GM19025 (cell line): ENCODE measurements around the gene LYRM9.
"Not testable (repeated sequence)": the region's sequence is repeated elsewhere in the genome, so short reads cannot be mapped to it uniquely, and the experiment has no call there.

ENCODE experiments used
- ATAC-seq: cut with Tn5 transposase; IDR thresholded peaks from one replicate; pipeline ENCODE4 v1.9.1; 2021; ENCODE audit warnings: mild to moderate bottlenecking, low read depth, moderate library complexity; ENCODE audit not compliant: unreplicated experiment

The LYRM9 gene

DNA sequence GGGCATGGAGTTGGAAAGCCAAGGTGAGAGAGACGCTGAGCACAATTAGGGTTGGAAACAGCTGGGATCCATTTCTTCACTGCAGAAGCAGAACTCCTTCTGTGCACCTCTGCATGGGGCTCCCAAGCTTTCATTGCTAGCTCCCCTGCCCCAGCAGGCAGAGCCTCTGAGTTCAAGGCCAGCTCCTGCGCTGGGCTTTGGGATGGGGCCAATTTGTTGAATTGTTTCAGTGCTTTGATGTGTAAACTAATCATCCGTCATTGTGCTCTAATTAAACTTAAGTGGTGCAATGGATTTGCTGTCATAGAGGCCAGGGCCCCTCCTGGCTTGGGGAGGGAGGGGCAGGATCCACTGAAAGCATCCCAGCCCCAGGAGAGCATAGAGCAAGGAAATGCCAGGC lies 13.5 kb upstream of the LYRM9 start:
- ATAC-seq: no peak

DNA sequence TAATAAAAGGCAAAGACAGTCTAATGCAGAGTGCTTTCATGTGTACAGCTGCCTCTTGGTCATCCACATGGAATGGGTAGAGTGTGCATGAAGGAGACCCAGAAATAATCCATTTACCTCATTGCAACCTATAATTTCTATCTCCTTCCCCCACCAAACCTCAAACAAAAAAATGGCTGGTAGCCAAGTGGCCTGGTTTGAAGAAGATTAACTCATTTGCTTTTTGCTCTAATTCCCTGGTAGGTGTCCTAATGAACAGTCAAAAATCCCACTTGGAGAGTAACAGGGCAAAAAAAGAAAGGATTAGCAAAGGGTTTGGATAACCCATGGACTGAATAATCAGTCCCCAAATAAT lies 13.0 kb upstream of the LYRM9 start:
- no peak for ATAC-seq

DNA sequence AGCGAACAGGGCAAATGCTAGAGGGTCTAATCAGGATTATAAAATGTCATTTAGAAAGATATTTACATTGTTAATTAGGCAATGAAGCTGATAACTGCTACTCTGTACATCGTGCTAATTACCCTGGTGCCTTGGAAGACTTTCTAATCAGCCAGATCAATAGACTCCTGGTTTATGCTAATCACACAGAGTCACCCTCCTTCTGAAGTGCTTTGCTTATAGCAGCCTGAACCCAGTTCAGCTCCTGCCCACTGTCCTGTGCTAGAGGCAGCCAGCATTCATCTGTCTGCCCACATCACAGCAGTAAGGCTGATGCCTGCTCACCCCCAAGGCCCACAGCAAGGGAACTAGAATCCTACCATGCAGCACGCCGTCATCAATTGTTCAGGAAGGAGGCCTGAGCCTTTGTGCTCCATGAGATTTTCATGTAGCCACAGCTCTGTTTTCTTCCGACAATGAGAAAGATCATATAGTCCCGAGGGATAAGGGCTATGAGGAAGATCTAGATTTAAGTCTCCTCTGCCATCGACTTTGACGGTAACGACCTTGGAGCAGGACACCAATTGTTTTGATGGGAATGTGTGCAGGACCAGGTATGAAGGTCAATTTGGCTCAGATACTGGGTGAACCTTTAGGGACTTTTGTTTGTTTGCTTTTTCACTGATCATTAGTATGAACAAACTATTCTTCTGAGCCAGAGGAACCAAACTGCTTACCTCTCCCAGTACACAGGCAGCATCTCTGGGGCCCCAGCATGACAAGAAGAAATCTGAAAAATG lies 12.5 kb upstream of the LYRM9 start:
- no peak for ATAC-seq

DNA sequence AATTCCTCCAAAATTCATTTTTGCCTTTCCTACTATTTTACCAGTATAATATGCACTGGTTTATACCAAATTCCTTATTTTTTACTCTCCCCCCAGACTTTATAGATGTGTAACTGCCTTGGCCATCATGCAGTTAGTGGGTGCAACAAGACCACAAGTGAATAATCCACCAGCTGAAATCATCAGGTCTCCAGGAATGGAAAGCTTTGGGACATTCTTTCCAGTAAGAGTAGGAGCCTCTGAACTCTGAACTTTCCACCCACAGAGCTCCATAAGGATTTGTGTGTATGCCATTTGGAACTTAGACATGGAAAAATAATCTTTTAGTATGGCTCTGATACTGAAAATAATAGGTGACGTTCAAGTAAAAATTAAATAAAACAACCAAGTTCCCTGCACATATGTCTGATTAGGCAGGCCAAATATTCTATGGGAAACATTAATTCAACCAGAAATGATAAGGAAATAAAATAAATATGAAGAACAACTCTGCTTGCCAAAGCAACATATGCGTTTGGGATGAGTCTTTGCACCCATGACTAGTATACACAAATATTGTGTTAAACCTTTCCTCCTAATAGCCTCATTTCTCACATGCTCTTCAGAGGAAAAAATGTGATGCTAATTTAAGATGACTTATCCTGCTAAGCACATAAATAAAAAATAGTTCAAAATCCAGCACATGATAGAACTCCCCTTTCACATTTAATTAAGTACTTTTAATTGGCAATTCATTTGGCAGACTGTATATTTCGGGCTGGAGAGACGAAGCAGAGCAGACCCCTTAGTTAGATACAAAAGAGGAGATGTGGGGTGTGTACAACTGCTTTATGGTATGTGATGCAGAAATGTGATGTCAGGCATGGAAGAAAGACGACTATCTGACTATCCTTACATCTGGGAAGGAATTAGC lies 11.6 kb upstream of the LYRM9 start:
- ATAC-seq: no peak

DNA sequence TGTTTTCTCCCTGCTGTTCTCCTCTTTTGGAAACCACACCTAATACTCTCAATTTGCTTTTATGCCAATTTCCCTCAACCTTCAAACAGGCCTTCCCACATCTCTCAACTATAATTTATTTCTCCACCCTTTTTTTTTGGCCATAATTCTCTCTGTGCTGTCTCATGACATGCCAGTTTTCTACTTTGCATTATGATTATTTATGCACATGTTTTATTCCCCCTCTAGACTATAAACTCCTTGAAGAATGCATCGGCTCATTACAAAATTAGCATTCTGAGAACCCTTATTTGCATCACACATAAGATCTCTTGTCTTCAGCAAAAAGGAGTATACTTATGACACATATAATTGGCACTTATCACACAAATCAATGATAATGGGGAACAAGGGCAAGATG lies 10.9 kb upstream of the LYRM9 start:
- no peak for ATAC-seq

DNA sequence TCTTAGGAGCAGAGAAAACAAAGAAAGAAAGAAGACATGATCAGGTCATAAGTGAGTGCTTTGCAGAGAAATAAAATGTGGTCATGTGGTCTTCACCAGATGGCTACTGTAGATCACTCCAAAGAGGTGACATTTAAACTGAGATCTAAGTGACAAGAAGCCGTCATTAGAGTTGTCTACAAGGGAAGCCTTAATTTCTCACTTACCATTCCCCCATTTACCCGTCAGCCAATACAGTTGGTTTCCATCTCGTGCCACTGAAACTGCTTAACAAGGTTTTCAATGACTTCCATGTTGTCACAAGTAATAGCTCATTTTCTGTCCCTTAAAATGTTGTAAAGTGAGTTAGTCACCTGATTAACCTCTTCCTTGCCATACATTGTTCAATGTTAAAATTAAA lies 6.4 kb upstream of the LYRM9 start:
- ATAC-seq: no peak

DNA sequence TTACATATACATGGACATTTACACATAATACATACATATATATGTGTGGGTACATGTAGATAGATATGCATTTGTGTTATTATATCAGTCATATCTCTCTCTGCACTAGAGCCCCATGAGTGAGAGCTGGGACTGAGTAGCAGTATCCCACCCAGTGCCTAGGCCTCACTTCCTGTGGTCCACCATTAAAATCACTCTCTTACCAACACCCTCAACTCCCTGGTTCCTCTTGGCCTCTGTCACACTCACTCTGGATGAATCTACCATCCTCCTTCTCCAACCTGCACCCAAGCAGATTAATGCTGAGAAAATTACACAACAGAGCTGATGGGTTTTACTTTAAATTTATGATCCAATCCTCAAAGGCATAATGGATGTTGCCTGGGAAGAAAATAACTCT lies 4.9 kb upstream of the LYRM9 start:
- no peak for ATAC-seq

DNA sequence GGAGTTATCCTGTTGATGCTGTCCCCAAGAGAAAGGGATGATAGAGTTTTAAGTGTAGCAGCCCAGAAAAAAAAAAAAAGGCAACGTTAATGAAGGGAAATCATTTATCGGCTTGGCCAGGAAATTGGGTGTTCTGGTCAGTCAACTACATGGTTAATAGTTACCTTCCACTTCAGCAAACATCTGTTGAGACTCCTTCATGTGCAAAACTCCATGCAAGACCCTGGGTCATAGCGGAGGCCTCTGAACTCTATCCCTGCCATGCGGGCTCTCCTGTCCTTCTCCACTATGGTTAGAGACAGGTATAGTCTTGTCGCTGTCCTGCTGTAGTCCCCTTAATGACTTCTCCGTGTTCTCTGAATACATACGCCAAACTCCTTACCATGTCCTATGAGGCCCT lies 3.5 kb upstream of the LYRM9 start:
- ATAC-seq: no peak

DNA sequence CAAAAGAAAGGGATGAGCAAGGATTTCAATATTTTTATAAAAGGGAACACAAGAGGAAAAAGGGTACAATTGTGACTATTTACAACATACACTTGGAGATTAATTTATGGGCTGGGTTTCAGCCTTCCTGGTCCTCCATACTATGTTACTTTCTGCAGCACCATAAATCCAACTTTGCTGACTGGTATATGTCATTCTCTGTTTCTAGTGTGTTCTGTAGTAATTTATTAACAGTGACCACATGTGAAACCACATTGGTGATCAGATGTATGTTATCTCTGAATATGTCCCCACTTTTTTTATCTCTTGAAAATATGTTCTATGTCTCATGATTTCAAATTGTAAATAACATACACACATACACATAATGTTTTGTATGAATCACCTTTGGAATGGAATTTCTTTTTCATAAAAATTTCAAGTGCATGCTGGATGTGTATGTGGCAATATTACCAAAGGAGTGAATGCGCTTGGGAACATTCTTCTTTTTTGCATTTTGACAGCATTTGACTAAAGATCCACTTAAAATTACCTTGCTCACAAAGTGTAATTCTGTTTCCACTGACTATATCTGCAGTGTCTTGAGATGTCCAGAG lies 2.9 kb upstream of the LYRM9 start:
- ATAC-seq: no peak

DNA sequence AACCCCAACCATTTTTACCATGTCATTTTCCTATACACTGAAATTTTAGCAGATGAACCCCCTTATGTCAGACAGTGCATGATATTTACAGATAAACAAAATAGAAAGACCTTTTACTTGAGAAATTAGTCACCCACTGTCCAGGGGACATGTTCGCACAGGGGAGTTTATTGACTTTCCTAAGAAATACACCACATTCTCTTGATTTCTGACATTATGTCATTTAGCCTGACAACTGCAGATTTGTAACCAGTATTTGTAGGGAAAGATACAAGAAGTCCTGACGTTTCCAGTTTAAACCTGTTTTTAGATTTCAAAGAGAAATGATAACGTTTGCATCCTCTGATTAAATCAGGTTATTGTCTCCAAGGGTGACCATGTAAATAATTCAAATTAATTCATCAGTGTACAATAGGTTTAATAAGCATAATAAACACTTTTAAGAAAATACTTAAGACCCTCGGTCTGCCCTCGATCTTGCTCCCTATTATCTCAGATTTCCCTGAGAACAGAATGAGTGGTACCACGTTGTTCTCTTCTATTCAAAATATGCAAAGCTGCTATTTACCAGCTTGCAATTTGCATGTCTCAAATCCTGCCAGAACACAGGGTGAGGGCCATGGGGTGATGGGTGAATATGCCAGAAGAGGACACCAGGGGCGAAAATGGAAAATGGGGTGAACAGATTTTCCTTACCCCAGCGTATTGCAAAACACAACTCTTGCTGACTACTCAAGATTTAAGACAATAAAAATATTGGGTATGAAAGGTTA lies 2.1 kb upstream of the LYRM9 start:
- ATAC-seq: no peak

DNA sequence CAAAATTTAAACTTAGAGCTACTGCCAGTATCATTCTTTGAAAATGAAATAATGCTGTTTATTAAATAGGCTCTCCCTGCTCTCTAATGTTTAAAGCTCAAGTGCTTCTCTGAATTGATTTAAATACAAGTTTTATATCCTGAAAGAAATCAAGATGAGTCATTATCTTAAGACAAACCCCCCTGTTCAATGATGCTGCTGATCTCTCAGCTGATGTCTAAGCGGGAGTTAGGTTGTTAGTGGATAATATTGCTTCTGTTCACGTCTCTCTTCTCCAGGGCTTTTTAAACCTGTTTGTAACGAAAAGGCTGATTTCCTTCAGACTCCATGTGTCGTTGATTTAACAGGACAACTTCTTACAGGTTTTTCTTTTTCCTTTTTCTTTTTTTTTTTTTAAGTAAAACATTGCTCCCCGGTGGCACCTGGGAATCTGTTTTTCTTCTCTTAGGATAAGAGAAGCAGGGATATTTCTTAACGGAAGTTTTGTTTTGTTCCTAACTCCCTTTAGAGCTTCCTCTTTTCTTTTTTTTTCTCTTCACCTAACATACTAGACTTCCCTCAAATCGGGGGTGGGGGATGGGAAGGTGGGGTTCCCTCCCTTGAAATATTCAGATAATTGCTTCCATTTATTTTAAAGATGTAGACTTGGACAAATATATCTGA lies 807 bp upstream of the LYRM9 start:
- ATAC-seq: no peak

DNA sequence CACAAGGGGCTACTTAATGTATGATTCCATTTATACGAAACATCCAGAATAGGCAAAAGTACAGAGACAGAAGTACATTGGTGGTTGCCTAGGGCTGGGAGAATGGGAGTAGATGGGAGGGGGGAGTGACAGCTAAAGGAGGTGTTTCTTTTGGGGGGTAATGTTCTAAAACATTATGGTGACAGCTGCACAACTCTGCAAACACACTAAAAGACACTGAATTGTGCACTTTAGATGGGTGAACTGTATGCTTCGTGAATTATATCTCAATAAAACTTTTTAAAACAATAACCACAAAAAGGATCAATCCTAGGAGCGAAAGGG lies 661 bp downstream of the LYRM9 start:
- ATAC-seq: no peak

DNA sequence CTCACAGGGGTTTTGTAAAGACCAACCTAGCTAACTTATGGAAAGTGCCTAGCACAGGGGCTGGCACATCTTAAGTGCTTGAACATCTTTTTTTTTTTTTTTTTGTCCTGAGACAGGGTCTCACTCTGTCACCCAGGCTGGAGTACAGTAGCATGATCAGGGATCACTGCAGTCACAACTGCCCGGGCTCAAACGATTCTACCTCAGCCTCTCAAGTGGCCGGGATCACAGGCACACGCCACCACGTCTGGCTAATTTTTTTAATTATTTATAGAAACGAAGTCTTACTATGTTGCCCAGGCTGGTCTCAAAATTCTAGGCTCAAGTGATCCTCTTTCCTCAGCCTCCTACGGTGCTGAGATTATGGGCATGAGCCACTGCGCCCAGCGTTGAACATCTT lies 1.3 kb downstream of the LYRM9 start:
- ATAC-seq: no peak

DNA sequence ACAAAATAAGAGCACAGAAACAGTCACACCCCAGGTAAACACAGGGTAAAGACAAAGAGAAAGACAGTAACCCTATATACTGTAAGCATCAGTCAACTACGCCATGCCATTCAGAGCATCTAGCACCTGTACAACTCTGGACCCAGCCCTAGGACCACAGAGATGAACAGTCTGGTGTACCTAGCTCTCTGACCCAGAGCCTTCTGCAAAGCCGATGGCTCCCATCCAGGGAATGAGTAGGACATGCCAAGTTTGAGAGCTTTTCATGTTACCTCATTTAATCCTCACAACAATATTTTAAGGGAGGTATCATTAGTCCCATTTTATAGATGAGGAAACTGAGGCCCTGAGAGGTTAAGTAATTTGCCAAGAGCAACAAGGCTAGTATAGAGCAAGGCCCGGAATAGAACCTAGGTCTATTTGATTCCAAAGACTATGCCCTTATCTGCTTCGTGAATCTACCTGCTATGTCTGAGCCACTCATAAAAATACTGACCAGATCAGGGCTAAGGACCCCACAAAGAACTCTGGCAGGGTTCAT lies 3.4 kb downstream of the LYRM9 start:
- no peak for ATAC-seq

DNA sequence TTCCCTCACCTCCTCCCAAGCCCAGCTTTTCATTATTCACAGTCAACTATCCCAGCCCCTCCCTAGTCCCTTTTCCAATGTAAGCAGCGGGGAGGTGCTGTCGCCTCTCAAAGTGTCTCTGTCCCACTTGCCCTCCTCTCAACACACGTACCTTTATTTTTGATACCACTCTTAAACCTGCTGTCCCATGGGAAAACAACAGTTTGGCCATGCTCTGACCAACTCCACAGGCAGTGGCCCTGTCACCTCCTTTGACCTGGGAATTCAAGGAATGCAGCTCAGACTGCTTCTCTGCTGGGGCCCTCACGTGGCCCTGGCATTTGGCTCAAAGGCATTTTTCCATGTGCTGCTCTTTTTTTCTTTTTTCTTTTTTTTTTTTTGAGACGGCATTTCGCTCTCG lies 4.2 kb downstream of the LYRM9 start:
- ATAC-seq: no peak

DNA sequence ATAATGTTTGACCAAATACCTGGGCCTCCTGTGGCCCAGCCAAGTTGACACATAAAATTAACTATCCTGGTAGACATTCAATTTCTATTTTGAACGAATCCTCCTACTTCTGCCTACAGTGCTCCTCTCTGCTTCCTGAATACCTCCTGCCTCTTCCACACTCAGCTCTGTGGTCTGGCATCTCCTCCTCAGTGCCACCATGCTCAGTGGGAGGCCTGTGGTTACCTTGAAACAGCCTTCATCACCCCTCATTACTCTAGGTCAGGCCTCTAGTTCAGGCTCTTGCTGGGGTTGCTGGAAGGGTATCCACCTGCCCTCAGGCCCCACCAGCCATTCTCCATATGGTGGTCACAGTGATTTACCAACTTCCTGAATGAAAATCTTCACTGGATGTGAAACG lies 5.1 kb downstream of the LYRM9 start:
- no peak for ATAC-seq

DNA sequence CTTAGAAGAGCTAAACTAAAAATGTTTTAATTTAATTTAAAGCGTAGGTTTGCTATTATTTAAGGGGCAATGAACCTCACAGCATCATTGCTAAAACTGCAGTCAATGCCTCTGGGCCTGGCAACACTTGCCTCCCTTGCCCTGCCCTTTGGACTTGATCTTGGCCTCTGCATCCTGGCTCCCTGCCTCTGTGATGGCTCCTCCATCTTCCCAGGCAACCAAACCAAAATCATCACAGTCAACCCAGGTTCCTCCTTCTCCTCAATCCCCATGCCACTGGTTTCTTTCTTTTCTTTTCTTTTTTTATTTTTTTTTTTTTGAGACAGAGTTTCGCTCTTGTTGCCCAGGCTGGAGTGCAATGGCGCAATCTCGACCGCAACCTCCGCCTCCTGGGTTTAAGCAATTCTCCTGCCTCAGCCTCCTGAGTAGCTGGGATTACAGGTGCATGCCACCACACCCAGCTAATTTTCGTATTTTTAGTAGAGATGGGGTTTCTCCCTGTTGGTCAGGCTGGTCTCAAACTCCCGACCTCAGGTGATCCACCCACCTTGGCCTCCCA lies 6.7 kb downstream of the LYRM9 start:
- not testable (repeated sequence) for ATAC-seq

DNA sequence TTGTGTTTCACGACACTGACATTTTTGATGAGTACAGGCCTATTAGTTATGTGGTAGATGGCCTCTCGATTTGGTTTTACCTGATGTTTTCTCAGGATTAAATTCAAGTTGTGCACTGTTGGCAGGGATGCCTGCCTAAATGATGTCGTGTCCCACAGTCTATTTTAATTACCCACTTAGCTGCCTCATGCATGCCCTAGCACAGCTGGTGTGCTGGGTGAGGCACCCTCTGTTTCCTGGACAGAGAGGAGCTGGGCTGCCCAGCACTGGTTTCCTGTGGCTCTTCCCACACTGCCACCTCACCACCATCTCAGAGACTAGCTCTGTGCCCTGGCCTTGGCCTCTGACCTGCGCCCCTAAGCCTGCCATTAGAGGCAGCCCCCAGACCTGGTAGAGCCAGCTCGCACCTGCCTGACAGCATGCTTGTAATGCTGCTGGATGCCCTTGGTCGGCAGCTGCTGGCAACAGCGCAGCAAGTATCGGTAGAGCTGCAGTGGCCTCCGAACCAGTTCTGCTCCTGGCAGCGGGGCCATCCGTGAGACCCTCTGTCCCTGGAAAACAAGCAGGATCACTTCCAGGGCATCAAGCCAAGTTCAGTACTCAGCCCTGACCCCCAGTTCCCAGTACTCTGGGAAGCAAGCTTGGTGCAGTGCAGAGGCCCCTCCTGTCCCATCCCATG lies 10.9 kb downstream of the LYRM9 start:
- no peak for ATAC-seq

DNA sequence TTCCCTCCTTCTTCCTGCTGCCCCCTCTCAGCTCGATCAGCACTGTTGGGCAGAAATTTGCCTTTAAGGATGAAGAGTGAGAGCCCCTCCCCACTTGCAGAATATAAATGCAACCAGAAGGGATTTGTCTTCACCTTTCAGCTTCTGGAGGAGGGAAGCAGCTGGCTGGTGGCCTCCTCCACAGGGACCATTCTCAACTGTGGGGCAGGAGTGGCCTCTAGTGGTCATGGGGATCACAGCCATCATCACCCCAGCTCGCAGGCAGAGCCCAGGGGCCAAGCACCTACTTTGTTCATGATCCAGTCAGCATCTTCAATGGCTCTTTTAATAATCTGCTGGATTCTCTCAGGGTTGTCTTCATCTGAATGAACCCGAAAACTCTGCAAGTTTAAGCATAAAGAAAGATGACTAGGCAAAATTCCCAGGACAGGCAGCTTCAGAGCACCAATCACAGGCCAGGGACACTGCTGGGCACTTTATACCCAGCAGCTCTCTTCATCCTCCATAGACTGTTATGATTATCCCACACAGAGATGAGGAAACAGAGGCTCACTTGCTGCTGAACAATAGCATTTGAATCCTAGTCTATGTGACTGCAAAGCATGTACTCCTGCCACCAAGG lies 13.1 kb downstream of the LYRM9 start:
- peak; percentile 51 for ATAC-seq
